Right hindlimb (tissue), 1 donor: ENCODE measurements around the gene GBP3.
"Not testable (repeated sequence)": the region's sequence is repeated elsewhere in the genome, so short reads cannot be mapped to it uniquely, and the experiment has no call there.

Experiments
- DNase-seq: peaks from one replicate; pipeline ENCODE4 v3.0.0-alpha.2; 2018

Gene GBP3

GRCh38 chr1:89022167-89022959 lies at the start of gene GBP3:
Gene GBP3, minus strand, starts transcription at chr1:89022866. Its CDS starts 2,145 bp downstream, at chr1:89020721.
- no peak for DNase-seq

- no peak for DNase-seq
Observed at GRCh38 chr1:89070509-89070908, 47.8 kb upstream of the GBP3 start.

GRCh38 chr1:89069951-89070350 lies 47.3 kb upstream of the GBP3 start:
- no peak for DNase-seq

- DNase-seq, result no peak
Observed at GRCh38 chr1:89068291-89068690, 45.6 kb upstream of the GBP3 start.

GRCh38 chr1:89065079-89065868 lies 42.6 kb upstream of the GBP3 start, which contains the start of gene GBP1:
Gene GBP1, minus strand, starts transcription at chr1:89065208. Its CDS starts 1,974 bp downstream, at chr1:89063234.
- no peak for DNase-seq

- no peak for DNase-seq
Observed at GRCh38 chr1:89064632-89065031, 42.0 kb upstream of the GBP3 start.

GRCh38 chr1:89063094-89063493 lies 40.4 kb upstream of the GBP3 start:
- DNase-seq, result no peak

- no peak for DNase-seq
Observed at GRCh38 chr1:89060091-89060490, 37.4 kb upstream of the GBP3 start.

GRCh38 chr1:89051955-89052312 lies 29.3 kb upstream of the GBP3 start:
- DNase-seq, result no peak

- no peak for DNase-seq
Observed at GRCh38 chr1:89051300-89051954, 28.8 kb upstream of the GBP3 start.

GRCh38 chr1:89050649-89051033 lies 28.0 kb upstream of the GBP3 start:
- DNase-seq, result no peak

GRCh38 chr1:89049901-89050648 lies 27.4 kb upstream of the GBP3 start:
- DNase-seq, result not testable (repeated sequence)

- DNase-seq, result not testable (repeated sequence)
Observed at GRCh38 chr1:89049187-89049586, 26.5 kb upstream of the GBP3 start.

GRCh38 chr1:89047734-89048133 lies 25.1 kb upstream of the GBP3 start:
- no peak for DNase-seq

- not testable (repeated sequence) for DNase-seq
Observed at GRCh38 chr1:89046318-89047183, 23.9 kb upstream of the GBP3 start.

- DNase-seq, result no peak
Observed at GRCh38 chr1:89044970-89045721, 22.5 kb upstream of the GBP3 start.

GRCh38 chr1:89043940-89044339 lies 21.3 kb upstream of the GBP3 start:
- no peak for DNase-seq

- no peak for DNase-seq
Observed at GRCh38 chr1:89042491-89042890, 19.8 kb upstream of the GBP3 start.

GRCh38 chr1:89041721-89042120 lies 19.1 kb upstream of the GBP3 start:
- no peak for DNase-seq

GRCh38 chr1:89041119-89041641 lies 18.5 kb upstream of the GBP3 start:
- DNase-seq, result no peak

- DNase-seq, result no peak
Observed at GRCh38 chr1:89040315-89040626, 17.6 kb upstream of the GBP3 start.
